Parathyroid adenoma (tissue), 2 donors: ENCODE measurements around the gene NAP1L4.

ENCODE experiments used
- H2AFZ ChIP-seq: fragments of 300-600 bp; sonication (generic); one replicate; pipeline ENCODE4 v1.7.0; 2017; ENCODE audit warnings: antibody characterized with exemption, mild to moderate bottlenecking
- H3K27ac ChIP-seq: fragments of 300-600 bp; sonication (generic); one replicate; pipeline ENCODE4 v1.7.0; 2017
- H3K27me3 ChIP-seq: fragments of 300-600 bp; sonication (generic); one replicate; pipeline ENCODE4 v1.7.0; 2017; ENCODE audit warnings: low read length; ENCODE audit not compliant: control insufficient read depth, insufficient read depth
- H3K36me3 ChIP-seq: fragments of 300-600 bp; sonication (generic); one replicate; pipeline ENCODE4 v1.7.0; 2017; ENCODE audit warnings: low read length; ENCODE audit not compliant: control insufficient read depth, insufficient read depth
- H3K4me1 ChIP-seq: fragments of 300-600 bp; sonication (generic); one replicate; pipeline ENCODE4 v1.7.0; 2017; ENCODE audit warnings: control low read depth
- H3K4me2 ChIP-seq: fragments of 300-600 bp; sonication (generic); one replicate; pipeline ENCODE4 v1.7.0; 2017; ENCODE audit warnings: low read length
- H3K4me3 ChIP-seq: fragments of 300-600 bp; sonication (generic); one replicate; pipeline ENCODE4 v1.7.0; 2017; ENCODE audit warnings: low read depth, low read length
- H3K79me2 ChIP-seq: fragments of 300-600 bp; sonication (generic); one replicate; pipeline ENCODE4 v1.7.0; 2017; ENCODE audit warnings: control low read depth
- H3K9ac ChIP-seq: fragments of 300-600 bp; sonication (generic); one replicate; pipeline ENCODE4 v1.7.0; 2017; ENCODE audit warnings: mild to moderate bottlenecking
- H3K9me3 ChIP-seq: fragments of 300-600 bp; sonication (generic); one replicate; pipeline ENCODE4 v1.7.0; 2017; ENCODE audit warnings: low read length; ENCODE audit not compliant: control insufficient read depth
- TF ChIP-seq, protein P1 (sequence below): fragments of 300-600 bp; sonication (generic); IDR thresholded peaks from one replicate; pipeline ENCODE4 v1.7.0; 2017; ENCODE audit warnings: antibody characterized with exemption, mild to moderate bottlenecking
- donor health status: primary hyperparathyroidism.

Gene NAP1L4

DNA sequence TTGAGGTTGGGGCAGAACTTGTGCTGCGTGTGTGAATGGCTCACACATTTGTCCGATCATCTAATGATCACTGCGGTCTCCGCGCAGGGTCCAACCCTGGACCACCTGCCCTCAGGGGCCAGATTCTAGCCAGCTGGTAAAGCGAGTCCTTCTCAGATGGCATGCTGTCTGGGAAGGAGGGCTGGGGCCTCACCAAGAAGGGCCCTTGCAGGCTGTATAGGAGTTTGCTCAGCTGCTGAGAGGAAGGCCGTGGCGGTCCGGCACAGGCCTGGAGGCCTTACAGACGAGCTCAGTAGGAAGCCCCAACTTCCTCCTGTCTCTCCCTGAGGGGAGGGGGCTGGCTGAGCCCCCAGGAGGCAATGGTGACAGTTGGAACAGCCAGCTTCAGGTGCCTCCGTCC, 76.7 kb downstream of the NAP1L4 start:
- Histone ChIP-seq H3K9ac (no peak overlapping the region), H3K4me3 (no peak overlapping the region), H3K27me3 (no peaks in the 10 kb centered on the region), H3K36me3 (no peaks in the 10 kb centered on the region), H3K27ac (no peak overlapping the region), H3K79me2 (no peaks in the 10 kb centered on the region), H3K4me1 (peaks cover 3% of the 10 kb centered on the region), H3K4me2 (no peak overlapping the region), H3K9me3 (no peaks in the 10 kb centered on the region), H2AFZ (no peak overlapping the region)
- TF ChIP-seq, protein P1, sequence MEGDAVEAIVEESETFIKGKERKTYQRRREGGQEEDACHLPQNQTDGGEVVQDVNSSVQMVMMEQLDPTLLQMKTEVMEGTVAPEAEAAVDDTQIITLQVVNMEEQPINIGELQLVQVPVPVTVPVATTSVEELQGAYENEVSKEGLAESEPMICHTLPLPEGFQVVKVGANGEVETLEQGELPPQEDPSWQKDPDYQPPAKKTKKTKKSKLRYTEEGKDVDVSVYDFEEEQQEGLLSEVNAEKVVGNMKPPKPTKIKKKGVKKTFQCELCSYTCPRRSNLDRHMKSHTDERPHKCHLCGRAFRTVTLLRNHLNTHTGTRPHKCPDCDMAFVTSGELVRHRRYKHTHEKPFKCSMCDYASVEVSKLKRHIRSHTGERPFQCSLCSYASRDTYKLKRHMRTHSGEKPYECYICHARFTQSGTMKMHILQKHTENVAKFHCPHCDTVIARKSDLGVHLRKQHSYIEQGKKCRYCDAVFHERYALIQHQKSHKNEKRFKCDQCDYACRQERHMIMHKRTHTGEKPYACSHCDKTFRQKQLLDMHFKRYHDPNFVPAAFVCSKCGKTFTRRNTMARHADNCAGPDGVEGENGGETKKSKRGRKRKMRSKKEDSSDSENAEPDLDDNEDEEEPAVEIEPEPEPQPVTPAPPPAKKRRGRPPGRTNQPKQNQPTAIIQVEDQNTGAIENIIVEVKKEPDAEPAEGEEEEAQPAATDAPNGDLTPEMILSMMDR: no peak

DNA sequence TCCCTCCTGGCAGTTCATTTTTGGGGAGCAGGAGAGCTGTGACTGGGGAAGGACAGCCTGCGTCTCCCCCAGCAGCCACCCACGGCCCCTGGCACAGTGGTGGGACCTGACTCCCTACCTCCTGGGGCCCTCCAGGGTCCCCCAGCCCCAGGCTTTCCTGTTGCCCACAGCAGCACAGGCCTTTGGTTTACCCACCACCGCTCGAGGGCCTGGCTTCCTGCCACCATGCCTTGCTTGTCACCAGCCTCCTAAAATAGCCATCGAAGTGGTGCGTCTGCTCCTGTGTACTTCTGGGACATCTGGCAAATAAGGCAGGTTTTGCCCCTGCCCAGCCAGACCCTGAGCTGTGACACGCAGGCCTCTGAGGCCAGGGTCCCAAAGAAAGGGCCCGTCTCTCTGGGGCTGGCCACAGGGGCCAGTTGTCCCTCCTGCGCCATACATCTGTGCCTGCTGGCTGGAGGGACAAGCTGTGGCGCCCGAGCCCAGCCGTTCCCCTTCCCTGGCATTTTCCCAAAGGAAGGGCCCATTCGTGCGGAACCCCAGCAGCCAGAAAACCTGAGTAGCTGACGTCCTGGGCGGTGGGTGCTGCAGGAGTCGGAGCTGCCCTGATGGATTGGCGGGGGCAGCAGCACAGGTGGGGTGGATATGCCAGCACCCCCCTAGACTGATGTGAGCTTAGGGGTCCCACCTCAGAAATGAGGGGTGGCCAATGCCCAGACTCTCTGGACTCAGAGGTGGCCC, 77.5 kb downstream of the NAP1L4 start:
- TF ChIP-seq, protein P1: no peak
- no peaks in the 10 kb centered on the region for H3K27me3 ChIP-seq
- H2AFZ ChIP-seq: no peak overlapping the region
- H3K9me3 ChIP-seq: no peaks in the 10 kb centered on the region
- no peak overlapping the region for H3K27ac ChIP-seq
- no peaks in the 10 kb centered on the region for H3K79me2 ChIP-seq
- H3K4me1 ChIP-seq: peaks cover 3% of the 10 kb centered on the region
- no peak overlapping the region for H3K9ac ChIP-seq
- H3K36me3 ChIP-seq: no peaks in the 10 kb centered on the region
- H3K4me3 ChIP-seq: no peak overlapping the region
- no peak overlapping the region for H3K4me2 ChIP-seq

DNA sequence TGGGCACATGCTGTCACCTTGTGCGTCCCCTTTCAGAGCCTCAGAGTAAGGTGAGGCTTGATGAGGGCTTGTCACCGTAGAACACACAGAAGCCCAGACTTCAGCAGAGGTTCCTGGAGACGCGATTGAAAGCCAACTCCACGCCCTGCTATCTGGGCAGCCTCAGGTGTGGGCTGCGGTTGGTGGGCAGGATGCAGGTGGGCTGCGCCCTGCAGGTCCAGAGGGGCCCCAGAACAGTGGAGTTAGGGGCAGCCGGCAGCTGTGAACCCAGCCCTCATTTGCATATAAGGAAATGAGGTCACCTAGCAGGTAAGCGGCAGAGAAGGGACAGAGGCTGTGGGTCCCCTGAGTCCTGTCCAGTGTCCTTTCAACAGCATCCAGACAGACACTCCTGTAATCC, 78.4 kb downstream of the NAP1L4 start:
- TF ChIP-seq, protein P1: no peak
- H2AFZ ChIP-seq: no peak overlapping the region
- H3K79me2 ChIP-seq: no peaks in the 10 kb centered on the region
- no peaks in the 10 kb centered on the region for H3K36me3 ChIP-seq
- H3K27ac ChIP-seq: no peak overlapping the region
- H3K4me1 ChIP-seq: peaks cover 3% of the 10 kb centered on the region
- no peak overlapping the region for H3K9ac ChIP-seq
- H3K27me3 ChIP-seq: no peaks in the 10 kb centered on the region
- H3K4me3 ChIP-seq: no peak overlapping the region
- no peaks in the 10 kb centered on the region for H3K9me3 ChIP-seq
- no peak overlapping the region for H3K4me2 ChIP-seq

DNA sequence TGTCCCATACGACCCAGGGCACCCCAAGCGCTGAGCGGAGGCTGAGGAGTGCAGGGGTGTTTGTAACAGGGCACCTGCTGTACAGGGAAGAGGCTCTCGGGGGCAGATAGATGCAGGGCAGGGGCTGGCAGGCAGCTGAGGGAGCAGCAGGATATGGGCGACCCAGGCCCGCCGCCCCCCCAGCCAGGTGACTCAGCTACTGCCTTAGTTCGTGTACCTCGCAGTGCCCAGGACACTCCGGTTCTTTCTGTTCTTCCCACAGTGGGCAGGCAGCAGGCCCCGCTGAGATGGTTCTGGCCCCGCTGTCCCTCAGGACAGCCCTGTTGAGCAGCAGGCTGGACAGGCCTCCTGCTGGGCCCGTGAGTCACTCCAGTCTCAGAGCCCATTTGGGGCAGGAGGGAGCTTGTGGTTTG, 79.1 kb downstream of the NAP1L4 start:
- TF ChIP-seq, protein P1: no peak
- Histone ChIP-seq H3K36me3 (no peaks in the 10 kb centered on the region), H2AFZ (no peak overlapping the region), H3K9ac (no peak overlapping the region), H3K4me2 (no peak overlapping the region), H3K4me1 (peaks cover 3% of the 10 kb centered on the region), H3K27ac (no peak overlapping the region), H3K9me3 (no peaks in the 10 kb centered on the region), H3K27me3 (no peaks in the 10 kb centered on the region), H3K4me3 (no peak overlapping the region), H3K79me2 (no peaks in the 10 kb centered on the region)

DNA sequence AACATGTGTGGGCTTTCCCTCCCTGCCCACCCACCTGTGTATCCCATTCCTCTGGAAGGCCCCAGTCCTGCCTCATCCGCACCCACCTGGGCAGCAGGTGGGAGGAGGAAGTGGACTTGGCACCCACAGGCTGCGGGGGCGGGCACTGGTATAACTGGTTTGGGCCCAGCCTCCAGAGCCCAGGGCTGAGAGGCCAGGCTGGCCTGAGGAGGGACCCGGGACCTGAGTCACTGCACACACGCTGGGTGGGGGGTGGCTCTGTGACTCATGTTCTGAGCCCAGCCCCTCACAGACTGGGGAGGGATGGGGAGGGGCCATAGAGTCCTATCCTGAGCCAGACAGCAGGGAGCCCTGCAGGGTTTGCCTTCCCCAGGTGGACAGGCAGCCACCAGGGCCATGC, 79.6 kb downstream of the NAP1L4 start:
- Histone ChIP-seq H3K9ac (no peak overlapping the region), H3K79me2 (no peaks in the 10 kb centered on the region), H3K4me3 (no peak overlapping the region), H3K27me3 (no peaks in the 10 kb centered on the region), H3K9me3 (no peaks in the 10 kb centered on the region), H2AFZ (no peak overlapping the region), H3K36me3 (no peaks in the 10 kb centered on the region), H3K4me1 (peaks cover 3% of the 10 kb centered on the region), H3K27ac (no peak overlapping the region), H3K4me2 (no peak overlapping the region)
- TF ChIP-seq, protein P1: no peak
